Chondrocyte (in vitro differentiated cells): ENCODE results near the gene ABCA13. TPM values are rescaled to one million over a fixed set of nuclear protein-coding genes. Genes with fewer than 3 reads are reported as not detected.

ENCODE experiments used
- DNase-seq: peaks from one replicate; pipeline ENCODE4 v3.0.0; 2021; ENCODE audit warnings: mixed read lengths, low spot score
- H3K27ac Mint-ChIP-seq: one replicate; pipeline ENCODE4 v1.8.0; 2021; ENCODE audit warnings: mild to moderate bottlenecking, moderate library complexity, mixed read lengths; ENCODE audit not compliant: unreplicated experiment
- H3K27me3 Mint-ChIP-seq: 2 replicates; pipeline ENCODE4 v1.8.0; 2021; ENCODE audit warnings: low read depth, mixed read lengths
- H3K36me3 Mint-ChIP-seq: 2 replicates; pipeline ENCODE4 v1.8.0; 2021; ENCODE audit warnings: low read depth, mixed read lengths
- H3K4me1 Mint-ChIP-seq: 2 replicates; pipeline ENCODE4 v1.8.0; 2021; ENCODE audit warnings: low read depth, mild to moderate bottlenecking, mixed read lengths
- H3K4me3 Mint-ChIP-seq: one replicate; pipeline ENCODE4 v1.8.0; 2021; ENCODE audit warnings: mild to moderate bottlenecking, moderate library complexity, mixed read lengths; ENCODE audit not compliant: unreplicated experiment
- H3K9me3 Mint-ChIP-seq: 2 replicates; pipeline ENCODE4 v1.8.0; 2021; ENCODE audit warnings: low read depth, mixed read lengths
- total RNA-seq: library from RNA; stranded (reverse); gene quantifications from 3 replicates; pipeline ENCODE4 v1.2.1, GENCODE V29; 2021
- TF ChIP-seq, protein P1 (sequence below): fragments of 200-600 bp; sonication (generic); IDR thresholded peaks from 2 replicates; pipeline ENCODE4 v1.5.0; 2021; ENCODE audit warnings: antibody characterized with exemption, mild to moderate bottlenecking, moderate library complexity

The ABCA13 gene
- total RNA-seq, 1 donor from 2014 or later: 0.07 TPM

GRCh38 chr7:48366096-48366495 is 194.8 kb downstream of the ABCA13 start:
- no peak overlapping the region for H3K4me3 Mint-ChIP-seq
- no peaks in the 10 kb centered on the region for H3K4me1 Mint-ChIP-seq
- H3K27me3 Mint-ChIP-seq: peaks cover 14% of the 10 kb centered on the region
- TF ChIP-seq, protein P1, sequence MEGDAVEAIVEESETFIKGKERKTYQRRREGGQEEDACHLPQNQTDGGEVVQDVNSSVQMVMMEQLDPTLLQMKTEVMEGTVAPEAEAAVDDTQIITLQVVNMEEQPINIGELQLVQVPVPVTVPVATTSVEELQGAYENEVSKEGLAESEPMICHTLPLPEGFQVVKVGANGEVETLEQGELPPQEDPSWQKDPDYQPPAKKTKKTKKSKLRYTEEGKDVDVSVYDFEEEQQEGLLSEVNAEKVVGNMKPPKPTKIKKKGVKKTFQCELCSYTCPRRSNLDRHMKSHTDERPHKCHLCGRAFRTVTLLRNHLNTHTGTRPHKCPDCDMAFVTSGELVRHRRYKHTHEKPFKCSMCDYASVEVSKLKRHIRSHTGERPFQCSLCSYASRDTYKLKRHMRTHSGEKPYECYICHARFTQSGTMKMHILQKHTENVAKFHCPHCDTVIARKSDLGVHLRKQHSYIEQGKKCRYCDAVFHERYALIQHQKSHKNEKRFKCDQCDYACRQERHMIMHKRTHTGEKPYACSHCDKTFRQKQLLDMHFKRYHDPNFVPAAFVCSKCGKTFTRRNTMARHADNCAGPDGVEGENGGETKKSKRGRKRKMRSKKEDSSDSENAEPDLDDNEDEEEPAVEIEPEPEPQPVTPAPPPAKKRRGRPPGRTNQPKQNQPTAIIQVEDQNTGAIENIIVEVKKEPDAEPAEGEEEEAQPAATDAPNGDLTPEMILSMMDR: no peak
- DNase-seq: no peak
- no peak overlapping the region for H3K27ac Mint-ChIP-seq
- H3K9me3 Mint-ChIP-seq: peaks cover 18% of the 10 kb centered on the region
- H3K36me3 Mint-ChIP-seq: no peaks in the 10 kb centered on the region

GRCh38 chr7:48376263-48376662 is 205.0 kb downstream of the ABCA13 start:
- Mint-ChIP-seq H3K27me3 (peaks cover 17% of the 10 kb centered on the region), H3K27ac (no peak overlapping the region), H3K4me3 (no peak overlapping the region), H3K4me1 (no peaks in the 10 kb centered on the region), H3K36me3 (no peaks in the 10 kb centered on the region), H3K9me3 (peaks cover 5% of the 10 kb centered on the region)
- no peak for DNase-seq
- TF ChIP-seq, protein P1: no peak

- H3K4me3 Mint-ChIP-seq: no peak overlapping the region
- no peaks in the 10 kb centered on the region for H3K36me3 Mint-ChIP-seq
- H3K27ac Mint-ChIP-seq: no peak overlapping the region
- H3K4me1 Mint-ChIP-seq: no peaks in the 10 kb centered on the region
- peaks cover 20% of the 10 kb centered on the region for H3K27me3 Mint-ChIP-seq
- DNase-seq: no peak
- H3K9me3 Mint-ChIP-seq: no peaks in the 10 kb centered on the region
- TF ChIP-seq, protein P1: no peak
Measured at GRCh38 chr7:48380921-48381320, 209.7 kb downstream of the ABCA13 start.

- Mint-ChIP-seq H3K36me3 (no peaks in the 10 kb centered on the region), H3K4me1 (no peaks in the 10 kb centered on the region), H3K27me3 (peaks cover 26% of the 10 kb centered on the region), H3K9me3 (no peaks in the 10 kb centered on the region), H3K27ac (no peak overlapping the region), H3K4me3 (no peak overlapping the region)
- TF ChIP-seq, protein P1: no peak
- no peak for DNase-seq
Measured at GRCh38 chr7:48381571-48381970, 210.3 kb downstream of the ABCA13 start.

DNA sequence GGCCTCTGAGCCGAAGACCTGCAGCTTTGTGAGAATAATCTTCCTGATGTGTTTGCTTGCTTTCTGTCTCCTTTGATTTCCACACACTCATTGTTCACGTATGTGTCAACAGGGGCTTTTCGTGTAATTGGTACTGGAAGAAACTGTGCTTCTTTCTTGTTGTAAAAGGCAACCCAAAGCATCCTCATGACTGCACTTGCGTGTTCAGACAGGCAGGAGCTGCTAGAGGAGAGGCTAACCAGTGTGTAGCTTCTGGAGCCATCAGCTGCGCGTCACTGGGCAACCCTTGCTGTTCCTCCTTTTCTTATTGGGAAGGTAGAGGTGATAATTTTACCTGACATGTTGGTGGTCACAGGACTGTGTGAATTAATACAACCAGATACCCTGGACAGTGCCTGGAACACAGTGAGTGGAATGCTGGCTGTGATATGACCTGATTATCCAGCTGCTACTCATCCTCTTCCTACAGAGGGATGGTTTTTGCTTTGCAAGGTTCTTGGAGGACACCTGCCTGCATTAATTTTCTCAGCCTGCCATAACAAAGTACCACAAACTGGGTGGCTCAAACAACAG is 213.0 kb downstream of the ABCA13 start:
- H3K36me3 Mint-ChIP-seq: no peaks in the 10 kb centered on the region
- H3K9me3 Mint-ChIP-seq: no peaks in the 10 kb centered on the region
- no peak overlapping the region for H3K4me3 Mint-ChIP-seq
- no peaks in the 10 kb centered on the region for H3K4me1 Mint-ChIP-seq
- TF ChIP-seq, protein P1: no peak
- DNase-seq: no peak
- peaks cover 29% of the 10 kb centered on the region for H3K27me3 Mint-ChIP-seq
- no peak overlapping the region for H3K27ac Mint-ChIP-seq
